Neuronal stem cell (in vitro differentiated cells): ENCODE data around the gene MAPKAPK3.

ENCODE experiments used
- DNase-seq: peaks from one replicate; pipeline ENCODE4 v3.0.0-alpha.2; 2013; ENCODE audit warnings: low spot score
- H2AFZ ChIP-seq: one replicate; pipeline ENCODE4 v1.6.1; 2013; ENCODE audit warnings: mild to moderate bottlenecking, low read length, inconsistent platforms
- H2AK5ac ChIP-seq: 2 replicates; pipeline ENCODE4 v1.6.1; 2013; ENCODE audit warnings: low read depth, mild to moderate bottlenecking, inconsistent platforms, low read length, moderate library complexity, mixed read lengths
- H2BK120ac ChIP-seq: 2 replicates; pipeline ENCODE4 v1.6.1; 2013; ENCODE audit warnings: low read depth, mild to moderate bottlenecking, inconsistent platforms, low read length, moderate library complexity, mixed read lengths
- H2BK12ac ChIP-seq: one replicate; pipeline ENCODE4 v1.6.1; 2013; ENCODE audit warnings: low read length, inconsistent platforms
- H2BK15ac ChIP-seq: 2 replicates; pipeline ENCODE4 v1.6.1; 2013; ENCODE audit warnings: mild to moderate bottlenecking, low read length, inconsistent platforms, mixed read lengths
- H2BK5ac ChIP-seq: one replicate; pipeline ENCODE4 v1.6.1; 2013; ENCODE audit warnings: inconsistent platforms, mild to moderate bottlenecking, low read length, moderate library complexity
- H3K14ac ChIP-seq: one replicate; pipeline ENCODE4 v1.6.1; 2013; ENCODE audit warnings: low read length, inconsistent platforms
- H3K18ac ChIP-seq: 2 replicates; pipeline ENCODE4 v1.6.1; 2013; ENCODE audit warnings: low read length, inconsistent platforms
- H3K23ac ChIP-seq: 2 replicates; pipeline ENCODE4 v1.6.1; 2013; ENCODE audit warnings: low read depth, mild to moderate bottlenecking, mixed read lengths, low read length, inconsistent platforms; ENCODE audit not compliant: poor library complexity
- H3K27ac ChIP-seq: replicated peaks from 3 replicates; pipeline ENCODE4 v1.5.1; 2013; ENCODE audit warnings: low read length, inconsistent platforms
- H3K27me3 ChIP-seq, 3 experiments: 2 replicates each; pipeline ENCODE4 v1.6.1; 2013; ENCODE audit warnings: low read length in 3 of 3, mild to moderate bottlenecking in 2 of 3, inconsistent platforms in 1 of 3, low read depth in 1 of 3, mixed read lengths in 1 of 3, moderate library complexity in 1 of 3; ENCODE audit not compliant: control insufficient read depth in 3 of 3, insufficient read depth in 3 of 3
- H3K36me3 ChIP-seq, 2 donors: replicated peaks in 1 of 2; 2 replicates each; pipeline ENCODE4 v1.6.1; 2013; ENCODE audit warnings: low read length in 2 of 2; ENCODE audit not compliant: control insufficient read depth in 2 of 2, insufficient read depth in 2 of 2
- H3K4ac ChIP-seq: 2 replicates; pipeline ENCODE4 v1.6.1; 2013; ENCODE audit warnings: inconsistent platforms, mild to moderate bottlenecking, low read length, moderate library complexity
- H3K4me1 ChIP-seq, 2 donors: 1 replicate in 1 of 2; 2 replicates in 1 of 2; pipeline ENCODE4 v1.6.1; 2013; ENCODE audit warnings: low read length in 2 of 2, low read depth in 1 of 2; ENCODE audit not compliant: control insufficient read depth in 2 of 2, insufficient read depth in 1 of 2
- H3K4me2 ChIP-seq: one replicate; pipeline ENCODE4 v1.6.1; 2013; ENCODE audit warnings: mild to moderate bottlenecking, low read length, inconsistent platforms; ENCODE audit not compliant: insufficient read depth, poor library complexity, severe bottlenecking
- H3K4me3 ChIP-seq, 2 donors: 2 replicates each; pipeline ENCODE4 v1.5.1; 2013; ENCODE audit warnings: low read length in 2 of 2, mild to moderate bottlenecking in 2 of 2, inconsistent platforms in 1 of 2, moderate library complexity in 1 of 2
- H3K79me1 ChIP-seq: one replicate; pipeline ENCODE4 v1.6.1; 2013; ENCODE audit warnings: low read depth, mild to moderate bottlenecking, inconsistent platforms, low read length, moderate library complexity
- H3K9ac ChIP-seq: one replicate; pipeline ENCODE4 v1.6.1; 2013; ENCODE audit warnings: mild to moderate bottlenecking, low read depth, low read length, inconsistent platforms; ENCODE audit not compliant: poor library complexity
- H3K9me3 ChIP-seq, 2 donors: replicated peaks in 1 of 2; 2 replicates each; pipeline versions ENCODE3 to v1.6.1; 2013; ENCODE audit warnings: low read length in 2 of 2, mild to moderate bottlenecking in 2 of 2, inconsistent platforms in 1 of 2, low read depth in 1 of 2, mixed read lengths in 1 of 2, moderate library complexity in 1 of 2; ENCODE audit not compliant: control insufficient read depth in 2 of 2, insufficient read depth in 1 of 2
- H4K8ac ChIP-seq: one replicate; pipeline ENCODE4 v1.6.1; 2013; ENCODE audit warnings: low read depth, mild to moderate bottlenecking, inconsistent platforms, low read length, moderate library complexity
- H4K91ac ChIP-seq: one replicate; pipeline ENCODE4 v1.6.1; 2013; ENCODE audit warnings: low read length, low read depth, mild to moderate bottlenecking, inconsistent platforms; ENCODE audit not compliant: poor library complexity
- WGBS, 2 donors: extraction: QIAGEN DNeasy Blood & Tissue Kit; methylation state at CpG; one replicate each; pipeline ENCODE4 v1.1.7; 2013; ENCODE audit warnings: missing lambda C conversion rate in 2 of 2, mixed read lengths in 1 of 2; ENCODE audit not compliant: insufficient read length in 2 of 2, insufficient replicate concordance in 1 of 2; ENCODE audit errors: extremely low coverage in 2 of 2; 5-methylcytosine and 5-hydroxymethylcytosine counted together

The MAPKAPK3 gene

GRCh38 chr3:50611464-50612233 is 5.3 kb upstream of the MAPKAPK3 start, which contains the start of gene CISH:
TSS of gene CISH (minus strand) at chr3:50611774. CDS start at chr3:50611650, 124 bp downstream.
- H2BK12ac ChIP-seq, result peak within 1 kb of the TSS; percentile 41
- no CpG with 5 or more reads among the region's 75 CpGs for WGBS, 2 donors
- H2BK15ac ChIP-seq, result peak within 1 kb of the TSS; percentile 72
- H3K23ac ChIP-seq, result peak within 1 kb of the TSS; percentile 34
- no peak within 1 kb of the TSS for H4K8ac ChIP-seq
- H3K79me1 ChIP-seq, result no peaks in the 10 kb centered on the region
- H3K9ac ChIP-seq, result peak within 1 kb of the TSS; percentile 85
- peak; percentile 92 for DNase-seq
- H2AK5ac ChIP-seq, result peak within 1 kb of the TSS; percentile 59
- H3K9me3 ChIP-seq, result no peaks in the 10 kb centered on the region
- H2BK120ac ChIP-seq, result no peak within 1 kb of the TSS
- peak within 1 kb of the TSS; percentile 55 to 85 for H3K4me3 ChIP-seq
- H3K18ac ChIP-seq, result peak within 1 kb of the TSS; percentile 97
- peak within 1 kb of the TSS; percentile 86 for H3K4me2 ChIP-seq
- H4K91ac ChIP-seq, result peak within 1 kb of the TSS; percentile 28
- H3K36me3 ChIP-seq, result peaks cover 2 to 26% of the 10 kb centered on the region in 2 donors
- H3K4ac ChIP-seq, result no peak within 1 kb of the TSS
- H2AFZ ChIP-seq, result peak within 1 kb of the TSS; percentile 96
- H2BK5ac ChIP-seq, result peak within 1 kb of the TSS; percentile 76
- H3K4me1 ChIP-seq, result peaks cover 15 to 20% of the 10 kb centered on the region in 2 donors
- H3K27me3 ChIP-seq, result peaks cover 0 to 23% (median 0%) of the 10 kb centered on the region in 3 experiments
- peak within 1 kb of the TSS; percentile 5 for H3K14ac ChIP-seq
- peak within 1 kb of the TSS; percentile 65 for H3K27ac ChIP-seq

- Histone ChIP-seq H2AFZ (peak overlapping the region; percentile 96), H3K4me2 (peak overlapping the region; percentile 86), H3K27me3 (peaks cover 0 to 23% (median 0%) of the 10 kb centered on the region in 3 experiments), H2AK5ac (no peak overlapping the region), H3K23ac (no peak overlapping the region), H2BK15ac (no peak overlapping the region), H3K4me1 (peaks cover 15 to 20% of the 10 kb centered on the region in 2 donors), H3K79me1 (no peaks in the 10 kb centered on the region), H3K14ac (no peak overlapping the region), H4K91ac (no peak overlapping the region), H3K9me3 (no peaks in the 10 kb centered on the region), H3K4me3 (peak overlapping the region; percentile 55 to 77), H2BK120ac (no peak overlapping the region), H3K27ac (no peak overlapping the region), H3K4ac (no peak overlapping the region), H3K9ac (peak overlapping the region; percentile 73), H3K18ac (peak overlapping the region; percentile 62), H3K36me3 (peaks cover 2 to 19% of the 10 kb centered on the region in 2 donors), H2BK12ac (no peak overlapping the region), H4K8ac (no peak overlapping the region), H2BK5ac (no peak overlapping the region)
- no CpG with 5 or more reads among the region's 29 CpGs for WGBS, 2 donors
- DNase-seq, result no peak
Observed at GRCh38 chr3:50612234-50612882, 4.6 kb upstream of the MAPKAPK3 start.

- H3K36me3 ChIP-seq, result peaks cover under 1 to 11% of the 10 kb centered on the region in 2 donors
- no peak overlapping the region for H3K14ac ChIP-seq
- no peak overlapping the region for H2BK12ac ChIP-seq
- H3K79me1 ChIP-seq, result peaks cover 3% of the 10 kb centered on the region
- no peak overlapping the region for H2BK15ac ChIP-seq
- no peak overlapping the region for H3K9ac ChIP-seq
- no peak overlapping the region for H3K4ac ChIP-seq
- H3K27ac ChIP-seq, result no peak overlapping the region
- H3K23ac ChIP-seq, result no peak overlapping the region
- H4K91ac ChIP-seq, result no peak overlapping the region
- H3K18ac ChIP-seq, result no peak overlapping the region
- H2AFZ ChIP-seq, result no peak overlapping the region
- no peak for DNase-seq
- no peak overlapping the region for H3K4me2 ChIP-seq
- H3K9me3 ChIP-seq, result no peaks in the 10 kb centered on the region
- no peak overlapping the region for H3K4me3 ChIP-seq
- no peak overlapping the region for H2BK5ac ChIP-seq
- no peak overlapping the region for H4K8ac ChIP-seq
- WGBS, 2 donors, result no CpG with 5 or more reads among the region's 6 CpGs
- peaks cover 21 to 24% of the 10 kb centered on the region in 2 donors for H3K4me1 ChIP-seq
- no peak overlapping the region for H2AK5ac ChIP-seq
- H2BK120ac ChIP-seq, result no peak overlapping the region
- peaks cover 0 to 23% (median 0%) of the 10 kb centered on the region in 3 experiments for H3K27me3 ChIP-seq
Observed at GRCh38 chr3:50612970-50613846, 3.7 kb upstream of the MAPKAPK3 start.
